HepG2 (cell line): ENCODE results near the gene TRIM36. TPM values are rescaled to one million over a fixed set of nuclear protein-coding genes. Genes with fewer than 3 reads are reported as not detected.
A peak's percentile ranks its signal among the peaks of the same experiment; 100 is the strongest.

Experiments
- ATAC-seq: fragments of 200-7000 bp; cut with Tn5 transposase; 3 replicates; pipeline ENCODE4 v1.9.1; 2020; ENCODE audit warnings: mild to moderate bottlenecking, moderate library complexity
- BruUV-seq: library from RNA; stranded (reverse); fragments of 400-500 nt; replicated peaks from 2 replicates; lab custom pipeline; 2021; lab: Mats Ljungman, UMichigan
- CTCF ChIA-PET: fragments of 300-600 bp; formaldehyde crosslinking; extraction: SDS; loops from one replicate; lab custom pipeline; 2021; ENCODE audit warnings: low total read pairs, inconsistent platforms, low intra/inter-chr PET ratio; lab: Yijun Ruan, JAX
- POLR2A ChIA-PET: fragments of 350-600 bp; sonication (Branson Sonifier 250); formaldehyde crosslinking; loops from one replicate; lab custom pipeline; 2020; ENCODE audit warnings: antibody characterized with exemption, inconsistent platforms; lab: Yijun Ruan, JAX
- DNase-seq: peaks from one replicate; pipeline ENCODE4 v3.0.0-alpha.2; 2015; ENCODE audit warnings: low spot score
- FAIRE-seq: peaks from 3 replicates; lab custom pipeline; 2011; peaks lifted over from hg19 to GRCh38; lab: Jason Lieb, UNC
- H2AFZ ChIP-seq: one replicate; pipeline ENCODE4 v1.6.1; 2011; ENCODE audit warnings: low read length, inconsistent platforms
- H3K27ac ChIP-seq: fragments of 300-600 bp; 3 replicates; pipeline ENCODE4 v1.8.0; 2011; ENCODE audit warnings: mixed run types, mild to moderate bottlenecking, mixed read lengths, low read length, inconsistent platforms; ENCODE audit not compliant: insufficient read depth; ENCODE audit errors: extremely low read length
- H3K27me3 ChIP-seq, 2 experiments: fragments of 200-600 bp in 1 of 2; 2 replicates in 1 of 2; 3 replicates in 1 of 2; pipeline versions ENCODE4 v1.6.0 to v1.8.0; 2011; ENCODE audit warnings: low read length in 2 of 2, mild to moderate bottlenecking in 2 of 2, moderate library complexity in 2 of 2, inconsistent platforms in 1 of 2; ENCODE audit not compliant: insufficient read depth in 2 of 2, control insufficient read depth in 1 of 2
- H3K36me3 ChIP-seq, 2 experiments: fragments of 200-600 bp in 1 of 2; replicated peaks in 1 of 2; 2 replicates in 1 of 2; 3 replicates in 1 of 2; pipeline versions ENCODE4 v1.5.1 to v1.8.0; 2011; ENCODE audit warnings: low read length in 2 of 2, inconsistent platforms in 1 of 2; ENCODE audit not compliant: insufficient read depth in 2 of 2, control insufficient read depth in 1 of 2
- H3K4me1 ChIP-seq: 2 replicates; pipeline ENCODE4 v1.5.1; 2012; ENCODE audit warnings: low read length, inconsistent platforms; ENCODE audit not compliant: insufficient read depth
- H3K4me2 ChIP-seq: 2 replicates; pipeline ENCODE4 v1.6.0; 2011; ENCODE audit warnings: low read depth, low read length, inconsistent platforms
- H3K4me3 ChIP-seq, 3 experiments: fragments of 200-600 bp in 1 of 3; sonication (generic), shearing (Covaris generic) in 1 of 3; replicated peaks in 1 of 3; 2 replicates each; pipeline ENCODE4 v1.5.1; 2011 to 2016; ENCODE audit warnings: low read length in 3 of 3, inconsistent platforms in 2 of 3, low read depth in 2 of 3, mild to moderate bottlenecking in 2 of 3, control low read depth in 1 of 3, mixed read lengths in 1 of 3; ENCODE audit not compliant: insufficient read depth in 1 of 3
- H3K79me2 ChIP-seq: one replicate; pipeline ENCODE4 v1.6.1; 2011; ENCODE audit warnings: low read length, inconsistent platforms; ENCODE audit not compliant: insufficient read depth
- H3K9ac ChIP-seq: 2 replicates; pipeline ENCODE4 v1.6.0; 2011; ENCODE audit warnings: mild to moderate bottlenecking, low read depth, low read length, inconsistent platforms; ENCODE audit not compliant: insufficient read depth
- H3K9me3 ChIP-seq: 2 replicates; pipeline ENCODE4 v1.5.1; 2012; ENCODE audit warnings: mild to moderate bottlenecking, low read length
- H4K20me1 ChIP-seq: 2 replicates; pipeline ENCODE4 v1.6.0; 2011; ENCODE audit warnings: inconsistent platforms, mild to moderate bottlenecking, low read length, moderate library complexity; ENCODE audit not compliant: insufficient read depth
- CTCF ChIP-seq: sonication (generic); formaldehyde crosslinking; IDR thresholded peaks from 2 replicates; pipeline ENCODE4 v1.5.0; 2020; ENCODE audit warnings: mild to moderate bottlenecking, missing genetic modification reagents, moderate library complexity
- NAIF1 ChIP-seq: sonication (generic); formaldehyde crosslinking; IDR thresholded peaks from 2 replicates; pipeline ENCODE4 v1.5.0; 2020; ENCODE audit warnings: mild to moderate bottlenecking, missing genetic modification reagents, borderline replicate concordance
- NR2C2 ChIP-seq: sonication (generic); formaldehyde crosslinking; IDR thresholded peaks from 2 replicates; pipeline ENCODE4 v1.4.0; 2020; ENCODE audit warnings: missing genetic modification reagents, mild to moderate bottlenecking, moderate library complexity, borderline replicate concordance
- RAD21 ChIP-seq: fragments of 450-650 bp; formaldehyde crosslinking; IDR thresholded peaks from 2 replicates; pipeline ENCODE4 v1.5.0; 2020; ENCODE audit warnings: mild to moderate bottlenecking
- SALL1 ChIP-seq: sonication (generic); formaldehyde crosslinking; IDR thresholded peaks from 2 replicates; pipeline ENCODE4 v1.8.0; 2022; ENCODE audit warnings: mild to moderate bottlenecking, missing genetic modification reagents
- SMC3 ChIP-seq: IDR thresholded peaks from 2 replicates; pipeline ENCODE4 v1.6.1; 2011; ENCODE audit warnings: low read length, improper control_type of control experiment
- STAG1 ChIP-seq: sonication (generic); formaldehyde crosslinking; IDR thresholded peaks from 2 replicates; pipeline ENCODE4 v1.4.0; 2020; ENCODE audit warnings: missing genetic modification reagents
- ZNF557 ChIP-seq: sonication (generic); formaldehyde crosslinking; IDR thresholded peaks from 2 replicates; pipeline ENCODE4 v1.4.0; 2020; ENCODE audit warnings: missing genetic modification reagents
- ZNF740 ChIP-seq: sonication (generic); formaldehyde crosslinking; IDR thresholded peaks from 2 replicates; pipeline ENCODE4 v1.4.0; 2020; ENCODE audit warnings: missing genetic modification reagents
- WGBS: methylation state at CpG from one replicate; pipeline ENCODE4 v1.1.6; 2017; ENCODE audit warnings: low lambda C conversion rate; 5-methylcytosine and 5-hydroxymethylcytosine counted together
- in situ Hi-C: cut with HindIII; loops from 2 replicates; pipeline ENCODE4 v1.10.0; 2017; ENCODE audit warnings: low pct_unique_long_range_greater_than_20kb; ENCODE audit not compliant: extremely low pct_ligation_motif_present
- intact Hi-C: fragments of 100-400 bp; cut with micrococcal nuclease; formaldehyde crosslinking; loops from one replicate; pipeline ENCODE4 v1.10.0; 2022; ENCODE audit not compliant: unreplicated experiment
- polyA plus RNA-seq, 8 experiments: library from polyadenylated mRNA; depleted of rRNA in 3 of 8; stranded (reverse) in 7 of 8; unstranded in 1 of 8; fragments of >200 nt; fragmentation: Illumina TruSeq in 4 of 8; extraction: Trizol in 4 of 8; gene quantifications; 2 replicates each; pipeline versions ENCODE4 v1.2.1 to v1.2.3, GENCODE V29; 2011 to 2016; ENCODE audit warnings: low read depth in 4 of 8, missing spikeins in 1 of 8, mixed read lengths in 1 of 8; ENCODE audit not compliant: insufficient read depth in 1 of 8
- total RNA-seq, 5 experiments: library from RNA; depleted of rRNA; stranded (reverse); fragments of >200 nt; fragmentation: Illumina TruSeq; extraction: Trizol; gene quantifications; 2 replicates each; pipeline ENCODE4 v1.2.3, GENCODE V29; 2016; ENCODE audit warnings: low read depth in 1 of 5

Gene TRIM36
- total and polyA plus RNA-seq, 2 of the 13 experiments (the other 11 are each of a cell fraction or from before 2014, with no cell fraction given) = 1.7 to 2.4 TPM

GRCh38 chr5:115100319-115100955, 69.3 kb downstream of the TRIM36 start (continued):
- 0 out of 2 replicates have a peak, but pooled peaks have one; percentile 55 for TF ChIP-seq NAIF1
- no peak for TF ChIP-seq SALL1 (CRISPR knock-in tag)

- no peaks in the 10 kb centered on the region for H4K20me1 ChIP-seq
- H3K4me1 ChIP-seq = peaks cover 21% of the 10 kb centered on the region
- no TSS peak for BruUV-seq
- no peak overlapping the region for H3K9ac ChIP-seq
- no peak overlapping the region for H3K4me3 ChIP-seq
- POLR2A ChIA-PET = no interaction called here
- H2AFZ ChIP-seq = no peak overlapping the region
- no peak overlapping the region for H3K4me2 ChIP-seq
- intact Hi-C loops (loop anchor here (1.0 to 5.0 kb wide), 3 partner anchors 71 to 489 kb away; partner anchors contain the start of gene TRIM36), in situ Hi-C loops (loop anchor here (5.0 kb wide), 1 partner anchor 149 kb away; no protein-coding TSS in a partner anchor)
- FAIRE-seq (peak; percentile 39), DNase-seq (peak; percentile 32), ATAC-seq (peak; percentile 93)
- WGBS = 5% methylated on average over 2 of the region's 2 CpGs
- H3K27ac ChIP-seq = no peak overlapping the region
- CTCF ChIA-PET = interaction anchor here (1.1 to 2.8 kb wide), 2 partner anchors 148 to 489 kb away, joined by 3 to 28 read pairs; no protein-coding TSS in a partner anchor
- H3K79me2 ChIP-seq = no peaks in the 10 kb centered on the region
- H3K27me3 ChIP-seq = peaks cover 0 to 20% of the 10 kb centered on the region in 2 experiments; a peak in 2 of 5 replicates
- 0 out of 2 replicates have a peak, but pooled peaks have one; percentile 45 for TF ChIP-seq RAD21 (CRISPR knock-in tag)
- TF ChIP-seq ZNF557 (CRISPR knock-in tag) = no peak
- peak; percentile 95 for TF ChIP-seq ZNF740 (CRISPR knock-in tag)
- no peak for TF ChIP-seq NR2C2 (CRISPR knock-in tag)
- TF ChIP-seq STAG1 (CRISPR knock-in tag) = peak; percentile 78
- peak; percentile 77 for TF ChIP-seq CTCF (CRISPR knock-in tag)
- TF ChIP-seq SMC3 = peak; percentile 79
- no peaks in the 10 kb centered on the region for H3K9me3 ChIP-seq
- no peaks in the 10 kb centered on the region for H3K36me3 ChIP-seq
Observed at GRCh38 chr5:115098041-115098702, 71.5 kb downstream of the TRIM36 start.
